Measurements from ENCODE around the gene SIX5. TPM values are rescaled to one million over a fixed set of nuclear protein-coding genes. Genes with fewer than 3 reads are reported as not detected.
A peak's percentile ranks its signal among the peaks of the same experiment; 100 is the strongest.

SIX5 gene
- total and polyA plus RNA-seq, 9 of the 15 experiments (the other 6 are each of a cell fraction or from before 2014, with no cell fraction given): 1.4 to 17.2 (median 7.4) TPM; not detected in 2

GRCh38 chr19:45768984-45769782 lies at the start of gene SIX5 (continued):
- TF ChIP-seq KLF1 (tag; IDR thresholded peaks at IDR 0.05) (no peak), ERF (CRISPR knock-in tag; IDR thresholded peaks at IDR 0.05) (0 out of 2 replicates have a peak, but pooled peaks have one; percentile 64), THRB (CRISPR knock-in tag; conservative IDR thresholded peaks at IDR 0.05) (no peak), POLR2AphosphoS5 (IDR thresholded peaks at IDR 0.05; ENCODE audit: control insufficient read depth, insufficient read depth, low read depth, low read length) (peak; percentile 59; the same call in 1 of the 2 replicates), SRSF9 (IDR thresholded peaks at IDR 0.05; ENCODE audit: borderline replicate concordance, low read depth, low read length) (no peak), ETV1 (tag; conservative IDR thresholded peaks at IDR 0.05; ENCODE audit: low read depth) (no peak), CHCHD3 (CRISPR knock-in tag; IDR thresholded peaks at IDR 0.05) (no peak), RB1 (IDR thresholded peaks at IDR 0.05; ENCODE audit: low read depth) (0 out of 2 replicates have a peak, but pooled peaks have one; percentile 56), GTF2A2 (tag; IDR thresholded peaks at IDR 0.05) (no peak), FOS (IDR thresholded peaks at IDR 0.05; ENCODE audit: extremely low read depth, insufficient read length) (peak; percentile 55), PCBP2 (IDR thresholded peaks at IDR 0.05; ENCODE audit: low read depth, low read length, poor library complexity, severe bottlenecking) (no peak), RBM25 (IDR thresholded peaks at IDR 0.05; ENCODE audit: low read depth, low read length, severe bottlenecking) (no peak), MYBL2 (IDR thresholded peaks at IDR 0.05; ENCODE audit: low read depth) (no peak), MYBL2 (CRISPR knock-in tag; IDR thresholded peaks at IDR 0.05; ENCODE audit: borderline replicate concordance) (no peak), SMARCA4 (IDR thresholded peaks at IDR 0.05) (no peak; the same call in 1 of the 2 replicates), MITF (IDR thresholded peaks at IDR 0.05) (no peak), ZNF347 (CRISPR knock-in tag; IDR thresholded peaks at IDR 0.05; ENCODE audit: low read depth) (no peak), PHB (CRISPR knock-in tag; IDR thresholded peaks at IDR 0.05) (no peak), TCF15 (CRISPR knock-in tag; IDR thresholded peaks at IDR 0.05) (no peak), ZNF764 (CRISPR knock-in tag; IDR thresholded peaks at IDR 0.05; ENCODE audit: low read depth) (no peak), TCFL5 (CRISPR knock-in tag; conservative IDR thresholded peaks at IDR 0.05) (no peak), MBD1 (CRISPR knock-in tag; IDR thresholded peaks at IDR 0.05) (no peak), CHD1 (IDR thresholded peaks at IDR 0.05; ENCODE audit: low read length) (no peak), ILK (tag; IDR thresholded peaks at IDR 0.05; ENCODE audit: borderline replicate concordance, low read depth) (no peak), KAT2B (IDR thresholded peaks at IDR 0.05; ENCODE audit: low read depth, low read length) (no peak)
